ENCODE data around the gene CD46. TPM values are rescaled to one million over a fixed set of nuclear protein-coding genes. Genes with fewer than 3 reads are reported as not detected.
"Not testable (repeated sequence)": the region's sequence is repeated elsewhere in the genome, so short reads cannot be mapped to it uniquely, and the experiment has no call there.

The CD46 gene
- total and polyA plus RNA-seq, 2 donors (not counting 1 experiment from before 2014, with no cell fraction given), result 38.6 to 173 TPM

- Histone ChIP-seq H3K4me3 (ENCODE audit: control extremely low read depth in 1 of 5, extremely low read depth in 1 of 5, insufficient read depth in 1 of 5, low read depth in 2 of 5, low read length in 4 of 5) (no peak overlapping the region), H3K4me1 (ENCODE audit: control insufficient read depth in 2 of 2, insufficient read depth in 2 of 2, low read length in 2 of 2) (no peaks in the 10 kb centered on the region), H3K36me3 (replicated peaks in 1 of 2; ENCODE audit: control extremely low read depth in 1 of 2, control insufficient read depth in 1 of 2, extremely low read depth in 1 of 2, insufficient read depth in 2 of 2, low read length in 1 of 2) (no peaks in the 10 kb centered on the region), H2AFZ (ENCODE audit: insufficient read depth, low read depth, low read length, poor library complexity, severe bottlenecking) (no peak overlapping the region), H3K9me3 (ENCODE audit: control extremely low read depth in 1 of 3, control insufficient read depth in 2 of 3, insufficient read depth in 1 of 3, low read length in 2 of 3) (peaks cover 0 to 6% (median 0%) of the 10 kb centered on the region in 3 donors), H3K27ac (ENCODE audit: low read length in 2 of 2) (no peak overlapping the region), H4K20me1 (ENCODE audit: control insufficient read depth, insufficient read depth, low read length, poor library complexity, severe bottlenecking) (no peaks in the 10 kb centered on the region), H3K4me2 (replicated peaks; ENCODE audit: low read depth, low read length, poor library complexity, severe bottlenecking) (no peak overlapping the region), H3K9ac (ENCODE audit: low read length) (no peak overlapping the region), H3K79me2 (ENCODE audit: control insufficient read depth, insufficient read depth, low read length) (no peaks in the 10 kb centered on the region), H3K27me3 (replicated peaks in 1 of 4; ENCODE audit: control extremely low read depth in 1 of 4, control insufficient read depth in 3 of 4, insufficient read depth in 4 of 4, low read length in 3 of 4) (no peaks in the 10 kb centered on the region)
- Mint-ChIP-seq H3K27me3 (no peaks in the 10 kb centered on the region), H3K9me3 (ENCODE audit: insufficient read depth) (no peaks in the 10 kb centered on the region), H3K27ac (no peak overlapping the region), H3K4me3 (no peak overlapping the region), H3K4me1 (no peaks in the 10 kb centered on the region)
- POLR2A ChIA-PET, result no interaction called here
- TF ChIP-seq, protein P1, sequence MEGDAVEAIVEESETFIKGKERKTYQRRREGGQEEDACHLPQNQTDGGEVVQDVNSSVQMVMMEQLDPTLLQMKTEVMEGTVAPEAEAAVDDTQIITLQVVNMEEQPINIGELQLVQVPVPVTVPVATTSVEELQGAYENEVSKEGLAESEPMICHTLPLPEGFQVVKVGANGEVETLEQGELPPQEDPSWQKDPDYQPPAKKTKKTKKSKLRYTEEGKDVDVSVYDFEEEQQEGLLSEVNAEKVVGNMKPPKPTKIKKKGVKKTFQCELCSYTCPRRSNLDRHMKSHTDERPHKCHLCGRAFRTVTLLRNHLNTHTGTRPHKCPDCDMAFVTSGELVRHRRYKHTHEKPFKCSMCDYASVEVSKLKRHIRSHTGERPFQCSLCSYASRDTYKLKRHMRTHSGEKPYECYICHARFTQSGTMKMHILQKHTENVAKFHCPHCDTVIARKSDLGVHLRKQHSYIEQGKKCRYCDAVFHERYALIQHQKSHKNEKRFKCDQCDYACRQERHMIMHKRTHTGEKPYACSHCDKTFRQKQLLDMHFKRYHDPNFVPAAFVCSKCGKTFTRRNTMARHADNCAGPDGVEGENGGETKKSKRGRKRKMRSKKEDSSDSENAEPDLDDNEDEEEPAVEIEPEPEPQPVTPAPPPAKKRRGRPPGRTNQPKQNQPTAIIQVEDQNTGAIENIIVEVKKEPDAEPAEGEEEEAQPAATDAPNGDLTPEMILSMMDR (IDR thresholded peaks at IDR 0.05), result no peak
- TF ChIP-seq EZH2 (IDR thresholded peaks at IDR 0.05; ENCODE audit: borderline replicate concordance, insufficient read depth, low read depth, low read length, poor library complexity, severe bottlenecking), result no peak
- DNase-seq, result no peak
- intact Hi-C loops (cut with micrococcal nuclease), result no loop called here
- CTCF ChIA-PET, result interaction anchor here (1.5 kb wide), 1 partner anchor 84 kb away, joined by 5 read pairs; no protein-coding TSS in a partner anchor
- no peak for ATAC-seq (ENCODE audit: low read depth)
- 79% methylated on average over 5 of the region's 5 CpGs for WGBS (ENCODE audit: insufficient coverage)
Measured at GRCh38 chr1:207711285-207711684, 40.6 kb upstream of the CD46 start.

- H3K9me3 ChIP-seq (ENCODE audit: control extremely low read depth in 1 of 3, control insufficient read depth in 2 of 3, insufficient read depth in 1 of 3, low read length in 2 of 3); intact Hi-C loops (cut with micrococcal nuclease); H3K4me3 ChIP-seq (ENCODE audit: control extremely low read depth in 1 of 5, extremely low read depth in 1 of 5, insufficient read depth in 1 of 5, low read depth in 2 of 5, low read length in 4 of 5); H4K20me1 ChIP-seq (ENCODE audit: control insufficient read depth, insufficient read depth, low read length, poor library complexity, severe bottlenecking); H3K79me2 ChIP-seq (ENCODE audit: control insufficient read depth, insufficient read depth, low read length); H3K9ac ChIP-seq (ENCODE audit: low read length); H3K4me2 ChIP-seq (replicated peaks; ENCODE audit: low read depth, low read length, poor library complexity, severe bottlenecking); DNase-seq; H3K36me3 ChIP-seq (replicated peaks in 1 of 2; ENCODE audit: control extremely low read depth in 1 of 2, control insufficient read depth in 1 of 2, extremely low read depth in 1 of 2, insufficient read depth in 2 of 2, low read length in 1 of 2); H3K4me1 Mint-ChIP-seq; POLR2A ChIA-PET; H3K27ac ChIP-seq (ENCODE audit: low read length in 2 of 2); H3K27ac Mint-ChIP-seq; H3K4me1 ChIP-seq (ENCODE audit: control insufficient read depth in 2 of 2, insufficient read depth in 2 of 2, low read length in 2 of 2); H3K27me3 Mint-ChIP-seq; ATAC-seq (ENCODE audit: low read depth); H3K9me3 Mint-ChIP-seq (ENCODE audit: insufficient read depth); CTCF ChIA-PET; H3K4me3 Mint-ChIP-seq; H3K27me3 ChIP-seq (replicated peaks in 1 of 4; ENCODE audit: control extremely low read depth in 1 of 4, control insufficient read depth in 3 of 4, insufficient read depth in 4 of 4, low read length in 3 of 4); H2AFZ ChIP-seq (ENCODE audit: insufficient read depth, low read depth, low read length, poor library complexity, severe bottlenecking): not testable (repeated sequence)
- WGBS (ENCODE audit: insufficient coverage), result 80% methylated on average over 3 of the region's 3 CpGs
Measured at GRCh38 chr1:207712701-207713100, 39.2 kb upstream of the CD46 start.
